Ovary (tissue), 3 donors: ENCODE data around the gene RAB8A.

Experiments
- CTCF ChIP-seq, 3 donors: fragments of 450-650 bp in 2 of 3; fragments of 200-600 bp in 1 of 3; IDR thresholded peaks; one replicate each; pipeline versions ENCODE4 v1.5.1 to v1.8.0; 2016 to 2022; ENCODE audit warnings: antibody characterized with exemption in 3 of 3, mild to moderate bottlenecking in 1 of 3
- POLR2A ChIP-seq: fragments of 450-650 bp; IDR thresholded peaks from one replicate; pipeline ENCODE4 v1.6.1; 2017; ENCODE audit warnings: antibody characterized with exemption, mild to moderate bottlenecking, moderate library complexity
- donor health status: DM: no; HTN: no; CAD: no.

DNA sequence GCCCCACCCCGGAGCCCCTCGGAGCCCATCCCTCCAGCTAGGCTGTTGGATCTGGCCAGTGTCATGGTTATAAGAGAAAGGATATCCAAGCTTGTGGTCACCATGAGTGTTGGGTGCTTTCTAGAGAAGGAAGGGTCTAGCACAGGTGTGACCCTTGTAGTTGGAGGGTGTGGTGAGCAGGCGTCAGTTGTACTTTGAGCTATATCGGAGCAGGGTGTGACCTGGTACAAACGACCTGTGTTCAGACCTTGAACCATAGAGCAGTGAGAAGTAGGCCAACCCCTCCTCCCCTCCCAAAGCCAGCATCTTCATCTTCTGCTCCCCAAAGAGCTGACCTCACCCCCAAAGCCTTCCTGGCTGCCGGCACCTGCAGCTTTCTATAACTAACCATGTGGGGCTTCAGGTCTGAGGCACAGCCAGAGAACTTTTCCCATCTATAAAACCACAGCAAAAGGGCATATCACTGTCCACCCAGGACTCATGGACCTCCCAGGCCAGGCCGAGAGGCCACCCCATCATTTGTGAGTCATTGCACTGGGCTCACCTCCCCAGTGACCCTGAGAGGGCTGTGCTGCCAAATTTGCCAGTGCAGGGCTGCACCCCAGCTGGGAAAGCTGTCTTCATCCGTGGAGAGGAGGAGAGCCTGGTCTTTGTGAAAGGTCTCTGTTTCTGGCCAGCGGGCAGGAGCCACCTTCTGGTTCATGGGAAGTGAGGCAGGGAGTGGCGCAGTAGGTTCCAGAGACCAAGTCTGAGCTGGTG lies 14.2 kb downstream of the RAB8A start:
- TF ChIP-seq POLR2A (no peak), CTCF (IDR thresholded peaks at IDR 0.05) (no peak)
